SU-DHL-6 (cell line): ENCODE measurements around the gene SYT17.

ENCODE experiments used
- CTCF ChIP-seq: fragments of 200-600 bp; sonication (generic); IDR thresholded peaks from one replicate; pipeline ENCODE4 v1.5.1; 2017; ENCODE audit warnings: antibody characterized with exemption, mild to moderate bottlenecking, low read length, moderate library complexity; ENCODE audit not compliant: insufficient read depth, poor library complexity, severe bottlenecking
- EZH2phosphoT487 ChIP-seq: fragments of 200-600 bp; sonication (generic), shearing (Covaris generic); conservative IDR thresholded peaks from 2 replicates; pipeline ENCODE4 v1.6.1; 2018; ENCODE audit warnings: mild to moderate bottlenecking, antibody characterized with exemption, low read length, moderate library complexity, mixed read lengths

- TF ChIP-seq CTCF, result no peak
- TF ChIP-seq EZH2phosphoT487, result no peak
Observed at GRCh38 chr16:19153876-19154275, 14.2 kb upstream of the SYT17 start.
